ENCODE results near the gene DROSHA.
"Not testable (repeated sequence)": the region's sequence is repeated elsewhere in the genome, so short reads cannot be mapped to it uniquely, and the experiment has no call there.

Gene DROSHA

GRCh38 chr5:31397926-31398557 lies 133.9 kb downstream of the DROSHA start:
- no peak overlapping the region for H3K4me2 ChIP-seq
- H3K36me3 ChIP-seq (ENCODE audit: insufficient read depth), result no peaks in the 10 kb centered on the region
- TF ChIP-seq CTCF (conservative IDR thresholded peaks at IDR 0.05; ENCODE audit: low read depth, low read length), result no peak
- H3K4me3 ChIP-seq (IDR thresholded peaks at IDR 0.05; ENCODE audit: insufficient read depth, low read depth, low read length), result no peak overlapping the region
- no peaks in the 10 kb centered on the region for H3K27me3 ChIP-seq (ENCODE audit: insufficient read depth, low read depth)
- no peaks in the 10 kb centered on the region for H3K4me1 ChIP-seq (ENCODE audit: low read depth, poor library complexity, severe bottlenecking)
- no peak overlapping the region for H3K27ac ChIP-seq
- no peak overlapping the region for H2AFZ ChIP-seq (ENCODE audit: low read depth)
- H4K20me1 ChIP-seq (ENCODE audit: insufficient read depth), result no peaks in the 10 kb centered on the region
- H3K79me2 ChIP-seq (ENCODE audit: insufficient read depth, low read depth), result no peaks in the 10 kb centered on the region
- no peak overlapping the region for H3K9ac ChIP-seq

- Histone ChIP-seq H3K36me3 (ENCODE audit: insufficient read depth) (no peaks in the 10 kb centered on the region), H3K4me2 (no peak overlapping the region), H3K27ac (no peak overlapping the region), H3K4me3 (IDR thresholded peaks at IDR 0.05; ENCODE audit: insufficient read depth, low read depth, low read length) (no peak overlapping the region), H3K9ac (no peak overlapping the region), H2AFZ (ENCODE audit: low read depth) (no peak overlapping the region), H3K27me3 (ENCODE audit: insufficient read depth, low read depth) (no peaks in the 10 kb centered on the region), H4K20me1 (ENCODE audit: insufficient read depth) (no peaks in the 10 kb centered on the region), H3K4me1 (ENCODE audit: low read depth, poor library complexity, severe bottlenecking) (no peaks in the 10 kb centered on the region), H3K79me2 (ENCODE audit: insufficient read depth, low read depth) (no peaks in the 10 kb centered on the region)
- TF ChIP-seq CTCF (conservative IDR thresholded peaks at IDR 0.05; ENCODE audit: low read depth, low read length), result no peak
Observed at GRCh38 chr5:31396611-31397295, 135.1 kb downstream of the DROSHA start.

- H4K20me1 ChIP-seq (ENCODE audit: insufficient read depth); H2AFZ ChIP-seq (ENCODE audit: low read depth); H3K27me3 ChIP-seq (ENCODE audit: insufficient read depth, low read depth); H3K4me2 ChIP-seq; H3K9ac ChIP-seq; H3K27ac ChIP-seq; H3K4me3 ChIP-seq (IDR thresholded peaks at IDR 0.05; ENCODE audit: insufficient read depth, low read depth, low read length); H3K79me2 ChIP-seq (ENCODE audit: insufficient read depth, low read depth); H3K36me3 ChIP-seq (ENCODE audit: insufficient read depth); H3K4me1 ChIP-seq (ENCODE audit: low read depth, poor library complexity, severe bottlenecking): not testable (repeated sequence)
Observed at GRCh38 chr5:31395450-31396045, 136.3 kb downstream of the DROSHA start.

GRCh38 chr5:31393126-31393525 lies 138.8 kb downstream of the DROSHA start:
- H3K9ac ChIP-seq, result no peak overlapping the region
- H3K4me3 ChIP-seq (IDR thresholded peaks at IDR 0.05; ENCODE audit: insufficient read depth, low read depth, low read length), result no peak overlapping the region
- H3K27me3 ChIP-seq (ENCODE audit: insufficient read depth, low read depth), result no peaks in the 10 kb centered on the region
- H3K4me1 ChIP-seq (ENCODE audit: low read depth, poor library complexity, severe bottlenecking), result no peaks in the 10 kb centered on the region
- H3K79me2 ChIP-seq (ENCODE audit: insufficient read depth, low read depth), result no peaks in the 10 kb centered on the region
- no peak overlapping the region for H3K4me2 ChIP-seq
- no peak overlapping the region for H2AFZ ChIP-seq (ENCODE audit: low read depth)
- no peak for TF ChIP-seq CTCF (conservative IDR thresholded peaks at IDR 0.05; ENCODE audit: low read depth, low read length)
- no peaks in the 10 kb centered on the region for H3K36me3 ChIP-seq (ENCODE audit: insufficient read depth)
- H3K27ac ChIP-seq, result no peak overlapping the region
- no peaks in the 10 kb centered on the region for H4K20me1 ChIP-seq (ENCODE audit: insufficient read depth)

GRCh38 chr5:31392061-31392460 lies 139.8 kb downstream of the DROSHA start:
- no peak overlapping the region for H2AFZ ChIP-seq (ENCODE audit: low read depth)
- H3K9ac ChIP-seq, result no peak overlapping the region
- no peaks in the 10 kb centered on the region for H4K20me1 ChIP-seq (ENCODE audit: insufficient read depth)
- H3K4me2 ChIP-seq, result no peak overlapping the region
- H3K4me1 ChIP-seq (ENCODE audit: low read depth, poor library complexity, severe bottlenecking), result no peaks in the 10 kb centered on the region
- no peaks in the 10 kb centered on the region for H3K79me2 ChIP-seq (ENCODE audit: insufficient read depth, low read depth)
- H3K4me3 ChIP-seq (IDR thresholded peaks at IDR 0.05; ENCODE audit: insufficient read depth, low read depth, low read length), result no peak overlapping the region
- no peak for TF ChIP-seq CTCF (conservative IDR thresholded peaks at IDR 0.05; ENCODE audit: low read depth, low read length)
- no peaks in the 10 kb centered on the region for H3K27me3 ChIP-seq (ENCODE audit: insufficient read depth, low read depth)
- H3K36me3 ChIP-seq (ENCODE audit: insufficient read depth), result no peaks in the 10 kb centered on the region
- H3K27ac ChIP-seq, result no peak overlapping the region
